Immature natural killer cell (primary cell): ENCODE data around the gene TSFM. TPM values are rescaled to one million over a fixed set of nuclear protein-coding genes. Genes with fewer than 3 reads are reported as not detected.

ENCODE experiments used
- DNase-seq, 3 donors: peaks; one replicate each; pipeline ENCODE4 v3.0.0; 2022; ENCODE audit warnings: mixed read lengths in 1 of 3
- H3K27ac Mint-ChIP-seq, 6 donors: one replicate each; pipeline ENCODE4 v1.8.0; 2020; ENCODE audit warnings: mixed read lengths in 6 of 6, mild to moderate bottlenecking in 5 of 6, inconsistent platforms in 4 of 6, moderate library complexity in 3 of 6
- H3K27me3 Mint-ChIP-seq, 3 donors: one replicate each; pipeline ENCODE4 v1.8.0; 2020 to 2021; ENCODE audit warnings: low read depth in 3 of 3, mild to moderate bottlenecking in 3 of 3, mixed read lengths in 3 of 3, moderate library complexity in 3 of 3, inconsistent platforms in 1 of 3
- H3K36me3 Mint-ChIP-seq, 3 donors: one replicate each; pipeline ENCODE4 v1.8.0; 2020; ENCODE audit warnings: mixed read lengths in 3 of 3, inconsistent platforms in 2 of 3, mild to moderate bottlenecking in 2 of 3
- H3K4me1 Mint-ChIP-seq, 2 donors: one replicate each; pipeline ENCODE4 v1.8.0; 2020; ENCODE audit warnings: inconsistent platforms in 2 of 2, mild to moderate bottlenecking in 2 of 2, mixed read lengths in 2 of 2, moderate library complexity in 1 of 2
- H3K4me3 Mint-ChIP-seq, 5 donors: one replicate each; pipeline ENCODE4 v1.8.0; 2020; ENCODE audit warnings: mild to moderate bottlenecking in 5 of 5, mixed read lengths in 5 of 5, inconsistent platforms in 3 of 5, moderate library complexity in 3 of 5
- H3K9me3 Mint-ChIP-seq, 6 donors: one replicate each; pipeline ENCODE4 v1.8.0; 2020; ENCODE audit warnings: mild to moderate bottlenecking in 6 of 6, mixed read lengths in 6 of 6, inconsistent platforms in 4 of 6, moderate library complexity in 3 of 6
- polyA plus RNA-seq, 3 donors: library from polyadenylated mRNA; unstranded; fragments of 300-500 nt; fragmentation: Illumina TruSeq; gene quantifications; one replicate each; pipeline ENCODE4 v1.2.3, GENCODE V29; 2021

TSFM gene
- polyA plus RNA-seq, 3 donors from 2014 or later: 22.2 to 38.6 (median 23.4) TPM

DNA sequence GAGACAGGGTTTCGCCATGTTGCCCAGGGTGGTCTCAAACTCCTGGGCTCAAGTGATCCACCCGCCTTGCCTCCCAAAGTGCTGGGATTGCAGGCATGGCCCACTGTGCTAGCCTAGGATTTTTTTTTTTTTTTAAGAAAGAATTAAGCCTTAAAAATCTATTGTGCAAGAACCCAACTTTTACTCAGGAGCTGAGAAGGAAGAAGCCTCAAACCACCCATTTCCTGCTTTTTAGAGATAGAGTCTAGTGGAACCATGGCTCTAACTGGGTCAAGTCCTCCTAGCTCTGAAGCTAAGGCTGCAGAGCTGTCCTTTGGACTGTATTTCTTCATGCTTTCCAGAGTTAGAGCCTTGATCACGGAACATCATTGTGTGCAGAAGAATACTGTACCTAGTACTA is 1.3 kb upstream of the TSFM start:
- Mint-ChIP-seq H3K4me1 (peaks cover 27 to 33% of the 10 kb centered on the region in 2 donors), H3K27ac (peak overlapping the region in 5 of 6 donors; percentile 17 to 99 (median 98)), H3K36me3 (peaks cover under 1 to 12% (median 3%) of the 10 kb centered on the region in 3 donors), H3K4me3 (peak overlapping the region in 2 of 5 donors; percentile 41 to 44), H3K27me3 (peaks cover 9 to 21% (median 10%) of the 10 kb centered on the region in 3 donors), H3K9me3 (no peaks in the 10 kb centered on the region)
- no peak for DNase-seq

- Mint-ChIP-seq H3K36me3 (peaks cover 4 to 11% (median 7%) of the 10 kb centered on the region in 3 donors), H3K27ac (peak overlapping the region; percentile 26 to 99 (median 98)), H3K9me3 (no peaks in the 10 kb centered on the region), H3K4me3 (peak overlapping the region in 3 of 5 donors; percentile 37 to 44 (median 41)), H3K27me3 (peaks cover 9 to 21% (median 10%) of the 10 kb centered on the region in 3 donors), H3K4me1 (peaks cover 27 to 33% of the 10 kb centered on the region in 2 donors)
- no peak for DNase-seq
Measured at GRCh38 chr12:57781801-57782200, 786 bp upstream of the TSFM start.

GRCh38 chr12:57782243-57782607 is 362 bp upstream of the TSFM start:
- Mint-ChIP-seq H3K27me3 (peaks cover 9 to 20% (median 10%) of the 10 kb centered on the region in 3 donors), H3K4me1 (peaks cover 27 to 33% of the 10 kb centered on the region in 2 donors), H3K36me3 (peaks cover 4 to 11% (median 7%) of the 10 kb centered on the region in 3 donors), H3K4me3 (peak overlapping the region; percentile 98 to 100 (median 99)), H3K27ac (peak overlapping the region; percentile 97 to 99 (median 98)), H3K9me3 (no peaks in the 10 kb centered on the region)
- no peak for DNase-seq

GRCh38 chr12:57783466-57783801 is 847 bp downstream of the TSFM start:
- peaks cover 27 to 33% of the 10 kb centered on the region in 2 donors for H3K4me1 Mint-ChIP-seq
- H3K27me3 Mint-ChIP-seq: peaks cover 9 to 18% (median 10%) of the 10 kb centered on the region in 3 donors
- peak overlapping the region; percentile 97 to 99 (median 98) for H3K27ac Mint-ChIP-seq
- H3K4me3 Mint-ChIP-seq: peak overlapping the region; percentile 98 to 100 (median 99)
- H3K9me3 Mint-ChIP-seq: no peaks in the 10 kb centered on the region
- peaks cover 2 to 15% (median 4%) of the 10 kb centered on the region in 3 donors for H3K36me3 Mint-ChIP-seq
- DNase-seq: no peak

GRCh38 chr12:57783861-57784260 is 1.3 kb downstream of the TSFM start:
- Mint-ChIP-seq H3K36me3 (peaks cover 0 to 16% (median 4%) of the 10 kb centered on the region in 3 donors), H3K27ac (peak overlapping the region; percentile 43 to 84 (median 62)), H3K4me3 (peak overlapping the region; percentile 76 to 81 (median 80)), H3K4me1 (peaks cover 27 to 33% of the 10 kb centered on the region in 2 donors), H3K27me3 (peaks cover 9 to 16% (median 10%) of the 10 kb centered on the region in 3 donors), H3K9me3 (no peaks in the 10 kb centered on the region)
- no peak for DNase-seq

- Mint-ChIP-seq H3K27me3 (peaks cover 0 to 4% (median 2%) of the 10 kb centered on the region in 3 donors), H3K4me1 (no peaks in the 10 kb centered on the region), H3K36me3 (peaks cover 24 to 44% (median 25%) of the 10 kb centered on the region in 3 donors), H3K4me3 (no peak overlapping the region), H3K9me3 (no peaks in the 10 kb centered on the region), H3K27ac (no peak overlapping the region)
- no peak for DNase-seq
Measured at GRCh38 chr12:57793920-57794319, 11.3 kb downstream of the TSFM start.

DNA sequence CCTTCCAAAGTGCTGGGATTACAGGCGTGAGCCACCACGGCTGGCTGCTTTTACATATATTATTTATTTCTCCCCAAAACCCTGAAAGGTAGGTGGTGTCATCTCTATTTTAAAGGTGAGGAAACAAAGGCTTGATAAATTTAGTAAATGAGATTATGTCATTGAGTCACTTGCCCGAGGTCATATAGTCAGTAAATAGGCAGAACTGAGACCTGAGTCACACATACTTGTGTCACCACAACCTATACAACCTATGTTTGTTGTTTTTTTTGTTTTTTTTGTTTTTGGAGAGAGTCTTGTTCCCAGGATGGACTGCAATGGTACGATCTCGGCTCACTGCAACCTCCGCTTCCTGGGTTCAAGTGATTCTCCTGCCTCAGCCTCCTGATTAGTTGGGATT is 12.8 kb downstream of the TSFM start:
- no peak overlapping the region for H3K27ac Mint-ChIP-seq
- H3K9me3 Mint-ChIP-seq: no peaks in the 10 kb centered on the region
- no peak for DNase-seq
- H3K4me3 Mint-ChIP-seq: no peak overlapping the region
- H3K36me3 Mint-ChIP-seq: peaks cover 24 to 50% (median 31%) of the 10 kb centered on the region in 3 donors
- no peaks in the 10 kb centered on the region for H3K4me1 Mint-ChIP-seq
- H3K27me3 Mint-ChIP-seq: peaks cover 0 to 4% (median 2%) of the 10 kb centered on the region in 3 donors

DNA sequence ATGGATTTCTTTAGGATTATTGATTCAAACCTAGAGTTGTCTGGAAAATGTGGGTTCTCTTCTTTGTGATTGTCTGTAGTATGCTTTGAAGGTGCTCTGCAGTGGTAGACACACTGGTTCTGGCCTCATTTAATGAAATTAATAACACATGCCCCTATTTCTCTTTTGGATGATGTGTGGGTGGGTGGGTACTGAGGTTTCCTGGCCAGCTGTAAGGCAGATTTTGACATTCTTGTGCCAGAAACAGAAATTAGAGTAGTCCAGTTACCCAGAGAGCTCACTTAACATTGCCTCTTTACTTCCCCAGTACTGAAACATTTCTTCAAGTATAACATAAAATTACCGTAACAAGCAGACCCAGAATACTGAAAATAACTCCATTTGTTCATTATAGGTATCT is 14.4 kb downstream of the TSFM start:
- no peak for DNase-seq
- Mint-ChIP-seq H3K27ac (no peak overlapping the region), H3K36me3 (peaks cover 24 to 51% (median 28%) of the 10 kb centered on the region in 3 donors), H3K4me3 (no peak overlapping the region), H3K27me3 (peaks cover 0 to 4% (median 2%) of the 10 kb centered on the region in 3 donors), H3K4me1 (no peaks in the 10 kb centered on the region), H3K9me3 (no peaks in the 10 kb centered on the region)

- peak overlapping the region in 2 of 6 donors; percentile 16 to 38 for H3K27ac Mint-ChIP-seq
- no peaks in the 10 kb centered on the region for H3K9me3 Mint-ChIP-seq
- peaks cover 0 to 4% (median under 1%) of the 10 kb centered on the region in 3 donors for H3K27me3 Mint-ChIP-seq
- H3K4me1 Mint-ChIP-seq: no peaks in the 10 kb centered on the region
- no peak for DNase-seq
- H3K36me3 Mint-ChIP-seq: peaks cover 27 to 55% (median 31%) of the 10 kb centered on the region in 3 donors
- H3K4me3 Mint-ChIP-seq: no peak overlapping the region
Measured at GRCh38 chr12:57797933-57798332, 15.3 kb downstream of the TSFM start.

GRCh38 chr12:57800965-57801364 is 18.4 kb downstream of the TSFM start:
- peak overlapping the region in 2 of 6 donors; percentile 3 to 12 for H3K27ac Mint-ChIP-seq
- H3K4me3 Mint-ChIP-seq: no peak overlapping the region
- no peaks in the 10 kb centered on the region for H3K4me1 Mint-ChIP-seq
- no peaks in the 10 kb centered on the region for H3K9me3 Mint-ChIP-seq
- no peak for DNase-seq
- H3K27me3 Mint-ChIP-seq: peaks cover 0 to 1% (median 0%) of the 10 kb centered on the region in 3 donors
- H3K36me3 Mint-ChIP-seq: peaks cover 16 to 43% (median 27%) of the 10 kb centered on the region in 3 donors

- DNase-seq: no peak
- H3K9me3 Mint-ChIP-seq: no peaks in the 10 kb centered on the region
- peaks cover 0 to 1% (median 0%) of the 10 kb centered on the region in 3 donors for H3K27me3 Mint-ChIP-seq
- no peaks in the 10 kb centered on the region for H3K4me1 Mint-ChIP-seq
- H3K27ac Mint-ChIP-seq: peak overlapping the region in 2 of 6 donors; percentile 23 to 72
- H3K4me3 Mint-ChIP-seq: no peak overlapping the region
- H3K36me3 Mint-ChIP-seq: peaks cover 6 to 35% (median 19%) of the 10 kb centered on the region in 3 donors
Measured at GRCh38 chr12:57802607-57803006, 20.0 kb downstream of the TSFM start.

- DNase-seq: peak in 1 of 3 donors; percentile 18
- Mint-ChIP-seq H3K4me3 (no peak overlapping the region), H3K27ac (peak overlapping the region in 1 of 6 donors; percentile 23), H3K27me3 (no peaks in the 10 kb centered on the region), H3K36me3 (peaks cover 6 to 29% (median 13%) of the 10 kb centered on the region in 3 donors), H3K9me3 (no peaks in the 10 kb centered on the region), H3K4me1 (no peaks in the 10 kb centered on the region)
Measured at GRCh38 chr12:57803319-57803893, 20.8 kb downstream of the TSFM start.

GRCh38 chr12:57806677-57807076 is 24.1 kb downstream of the TSFM start:
- DNase-seq: no peak
- Mint-ChIP-seq H3K4me3 (no peak overlapping the region), H3K27ac (no peak overlapping the region), H3K4me1 (no peaks in the 10 kb centered on the region), H3K27me3 (no peaks in the 10 kb centered on the region), H3K9me3 (no peaks in the 10 kb centered on the region), H3K36me3 (peaks cover 5 to 18% (median 7%) of the 10 kb centered on the region in 3 donors)

- Mint-ChIP-seq H3K9me3 (no peaks in the 10 kb centered on the region), H3K4me3 (no peak overlapping the region), H3K27me3 (no peaks in the 10 kb centered on the region), H3K36me3 (peaks cover 5 to 21% (median 9%) of the 10 kb centered on the region in 3 donors), H3K27ac (no peak overlapping the region), H3K4me1 (no peaks in the 10 kb centered on the region)
- no peak for DNase-seq
Measured at GRCh38 chr12:57807285-57807684, 24.7 kb downstream of the TSFM start.
